K562 (cell line): Measurements from ENCODE around the gene EVI2B.

Experiments used
- ATF4 ChIP-seq: fragments of 450-650 bp; formaldehyde crosslinking; IDR thresholded peaks from 2 replicates; pipeline ENCODE4 v1.4.0; 2022; ENCODE audit warnings: mild to moderate bottlenecking, moderate library complexity
- CTCF ChIP-seq, 3 experiments: IDR thresholded peaks in 2 of 3; conservative IDR thresholded peaks in 1 of 3; 2 replicates each; pipeline ENCODE4 v1.5.1; 2011 to 2012; ENCODE audit warnings: low read length in 3 of 3, mild to moderate bottlenecking in 3 of 3, control low read depth in 2 of 3, improper control_type of control experiment in 1 of 3, inconsistent platforms in 1 of 3, low read depth in 1 of 3, mixed read lengths in 1 of 3, moderate library complexity in 1 of 3; ENCODE audit not compliant: insufficient read depth in 2 of 3
- L3MBTL2 ChIP-seq: fragments of 450-650 bp; IDR thresholded peaks from 2 replicates; pipeline ENCODE4 v1.6.1; 2016; ENCODE audit warnings: mild to moderate bottlenecking, moderate library complexity
- MAFK ChIP-seq: IDR thresholded peaks from 2 replicates; pipeline ENCODE4 v1.6.1; 2011; ENCODE audit warnings: low read length, improper control_type of control experiment
- POLR2A ChIP-seq: fragments of 450-650 bp; conservative IDR thresholded peaks from 2 replicates; pipeline ENCODE4 v1.6.1; 2016
- POLR2AphosphoS5 ChIP-seq: IDR thresholded peaks from 2 replicates; pipeline ENCODE4 v1.6.1; 2011; ENCODE audit warnings: mild to moderate bottlenecking, low read depth, low read length, moderate library complexity; ENCODE audit not compliant: control insufficient read depth, insufficient read depth
- RAD51 ChIP-seq: fragments of 450-650 bp; IDR thresholded peaks from 2 replicates; pipeline ENCODE4 v1.7.1; 2016; ENCODE audit warnings: low read depth, mild to moderate bottlenecking, borderline replicate concordance
- RNF2 ChIP-seq: sonication (generic); IDR thresholded peaks from 2 replicates; pipeline ENCODE4 v1.6.1; 2016
- TCF3 ChIP-seq: sonication (generic); formaldehyde crosslinking; IDR thresholded peaks from 2 replicates; pipeline ENCODE4 v1.4.0; 2020; ENCODE audit warnings: mild to moderate bottlenecking, missing genetic modification reagents
- TRIM25 ChIP-seq: fragments of 450-650 bp; IDR thresholded peaks from 2 replicates; pipeline ENCODE4 v1.7.0; 2016; ENCODE audit warnings: borderline replicate concordance
- ZNF24 ChIP-seq: fragments of 450-650 bp; IDR thresholded peaks from 2 replicates; pipeline ENCODE4 v1.6.1; 2016
- ZNF395 ChIP-seq: fragments of 200-800 bp; sonication (Bioruptor generic); IDR thresholded peaks from 2 replicates; pipeline ENCODE4 v1.6.1; 2017; ENCODE audit warnings: missing genetic modification characterization, missing compliant biosample characterization
- TF ChIP-seq, protein P1 (sequence below): fragments of 450-650 bp; IDR thresholded peaks from 2 replicates; pipeline ENCODE4 v1.6.1; 2016; ENCODE audit warnings: antibody characterized with exemption

DNA sequence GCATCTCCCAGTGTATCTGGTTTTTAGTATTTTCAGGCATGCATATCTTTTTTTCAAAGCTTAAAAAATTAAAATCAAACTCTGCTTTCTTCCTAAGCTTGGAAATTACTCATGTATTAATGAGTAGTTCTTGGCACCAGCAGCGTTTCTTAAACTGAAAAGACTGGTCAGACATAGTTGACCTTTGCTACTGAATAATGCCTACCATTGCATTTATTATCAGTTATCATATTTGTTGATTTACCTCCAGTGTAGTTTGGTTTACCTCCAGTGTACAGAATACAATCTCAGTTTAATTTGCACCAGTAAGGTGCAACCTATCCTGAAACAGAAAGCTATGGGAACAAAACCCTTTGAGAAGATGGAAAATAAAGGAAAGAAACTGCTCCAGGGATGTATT is 42.1 kb upstream of the EVI2B start:
- TF ChIP-seq POLR2AphosphoS5, result no peak
- no peak for TF ChIP-seq RAD51
- no peak for TF ChIP-seq MAFK
- no peak for TF ChIP-seq ZNF24
- no peak for TF ChIP-seq POLR2A
- TF ChIP-seq CTCF (IDR thresholded peaks at IDR 0.05 in 2 of 3, conservative IDR thresholded peaks at IDR 0.05 in 1 of 3; ENCODE audit: insufficient read depth in 2 of 3, low read depth in 1 of 3, low read length in 3 of 3), result no peak
- TF ChIP-seq ZNF395, result no peak
- TF ChIP-seq ATF4 (CRISPR knock-in tag), result no peak
- TF ChIP-seq TRIM25, result no peak
- TF ChIP-seq, protein P1, sequence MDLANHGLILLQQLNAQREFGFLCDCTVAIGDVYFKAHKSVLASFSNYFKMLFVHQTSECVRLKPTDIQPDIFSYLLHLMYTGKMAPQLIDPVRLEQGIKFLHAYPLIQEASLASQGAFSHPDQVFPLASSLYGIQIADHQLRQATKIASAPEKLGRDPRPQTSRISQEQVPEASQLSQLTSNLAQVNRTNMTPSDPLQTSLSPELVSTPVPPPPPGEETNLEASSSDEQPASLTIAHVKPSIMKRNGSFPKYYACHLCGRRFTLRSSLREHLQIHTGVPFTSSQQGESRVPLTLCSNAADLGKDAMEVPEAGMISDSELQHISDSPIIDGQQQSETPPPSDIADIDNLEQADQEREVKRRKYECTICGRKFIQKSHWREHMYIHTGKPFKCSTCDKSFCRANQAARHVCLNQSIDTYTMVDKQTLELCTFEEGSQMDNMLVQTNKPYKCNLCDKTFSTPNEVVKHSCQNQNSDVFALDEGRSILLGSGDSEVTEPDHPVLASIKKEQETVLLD, result no peak
- TF ChIP-seq TCF3, result no peak
- TF ChIP-seq L3MBTL2, result no peak
- TF ChIP-seq RNF2, result no peak
